CD14-positive monocyte (primary cell): ENCODE measurements around the gene TOR1AIP2. TPM values are rescaled to one million over a fixed set of nuclear protein-coding genes. Genes with fewer than 3 reads are reported as not detected.

ENCODE experiments used
- DNase-seq, 3 donors: peaks; one replicate each; pipeline ENCODE4 v3.0.0-alpha.2; 2011 to 2022
- H2AFZ ChIP-seq: 2 replicates; pipeline ENCODE4 v1.6.0; 2012; ENCODE audit warnings: mild to moderate bottlenecking, low read depth, low read length, inconsistent platforms; ENCODE audit not compliant: insufficient read depth, poor library complexity, severe bottlenecking
- H3K27ac ChIP-seq, 2 donors: 1 replicate in 1 of 2; 2 replicates in 1 of 2; pipeline ENCODE4 v1.5.1; 2012 to 2013; ENCODE audit warnings: low read length in 2 of 2, control low read depth in 1 of 2, inconsistent platforms in 1 of 2, low read depth in 1 of 2, mild to moderate bottlenecking in 1 of 2
- H3K27me3 ChIP-seq, 2 donors: one replicate each; pipeline versions ENCODE4 v1.6.0 to v1.6.1; 2011 to 2013; ENCODE audit warnings: low read length in 2 of 2; ENCODE audit not compliant: control insufficient read depth in 2 of 2, insufficient read depth in 2 of 2
- H3K36me3 ChIP-seq, 2 donors: replicated peaks in 1 of 2; 1 replicate in 1 of 2; 2 replicates in 1 of 2; pipeline versions ENCODE4 v1.5.1 to v1.6.1; 2012 to 2013; ENCODE audit warnings: low read length in 2 of 2, control low read depth in 1 of 2, inconsistent platforms in 1 of 2, mild to moderate bottlenecking in 1 of 2; ENCODE audit not compliant: insufficient read depth in 2 of 2, control insufficient read depth in 1 of 2
- H3K4me1 ChIP-seq, 2 donors: 1 replicate in 1 of 2; 2 replicates in 1 of 2; pipeline versions ENCODE4 v1.5.1 to v1.6.1; 2012 to 2013; ENCODE audit warnings: low read length in 2 of 2, control low read depth in 1 of 2, inconsistent platforms in 1 of 2, mild to moderate bottlenecking in 1 of 2, moderate library complexity in 1 of 2; ENCODE audit not compliant: insufficient read depth in 2 of 2, control insufficient read depth in 1 of 2
- H3K4me2 ChIP-seq: replicated peaks from 2 replicates; pipeline ENCODE3; 2012; ENCODE audit warnings: low read length, moderate library complexity, mild to moderate bottlenecking; ENCODE audit not compliant: poor library complexity, severe bottlenecking; ENCODE audit errors: extremely low read depth
- H3K4me3 ChIP-seq, 3 experiments: fragments of 200-600 bp in 1 of 3; sonication (generic) in 1 of 3; replicated peaks in 1 of 3; 1 replicate in 2 of 3; 2 replicates in 1 of 3; pipeline ENCODE4 v1.5.1; 2011 to 2013; ENCODE audit warnings: low read length in 3 of 3, mild to moderate bottlenecking in 3 of 3, control low read depth in 2 of 3, low read depth in 2 of 3, inconsistent platforms in 1 of 3, moderate library complexity in 1 of 3
- H3K79me2 ChIP-seq: 2 replicates; pipeline ENCODE4 v1.6.0; 2012; ENCODE audit warnings: mild to moderate bottlenecking, control low read depth, inconsistent platforms, low read length, moderate library complexity; ENCODE audit not compliant: insufficient read depth
- H3K9ac ChIP-seq: 2 replicates; pipeline ENCODE4 v1.6.0; 2017; ENCODE audit warnings: low read length, mild to moderate bottlenecking; ENCODE audit not compliant: insufficient read depth, poor library complexity, severe bottlenecking
- H3K9me3 ChIP-seq, 2 donors: replicated peaks in 1 of 2; 1 replicate in 1 of 2; 2 replicates in 1 of 2; pipeline versions ENCODE4 v1.5.1 to v1.6.1; 2012 to 2013; ENCODE audit warnings: low read length in 2 of 2, control low read depth in 1 of 2; ENCODE audit not compliant: control insufficient read depth in 1 of 2, insufficient read depth in 1 of 2
- H4K20me1 ChIP-seq: 2 replicates; pipeline ENCODE4 v1.6.0; 2012; ENCODE audit warnings: mild to moderate bottlenecking, low read length, control low read depth, moderate library complexity; ENCODE audit not compliant: insufficient read depth
- H3K27ac Mint-ChIP-seq, 7 donors: one replicate each; pipeline ENCODE4 v1.8.0; 2020; ENCODE audit warnings: mild to moderate bottlenecking in 7 of 7, mixed read lengths in 7 of 7, moderate library complexity in 6 of 7, inconsistent platforms in 2 of 7
- H3K27me3 Mint-ChIP-seq, 3 donors: one replicate each; pipeline ENCODE4 v1.8.0; 2021 to 2022; ENCODE audit warnings: low read depth in 3 of 3, mild to moderate bottlenecking in 3 of 3, mixed read lengths in 3 of 3, moderate library complexity in 3 of 3, inconsistent platforms in 1 of 3
- H3K36me3 Mint-ChIP-seq, 2 donors: one replicate each; pipeline ENCODE4 v1.8.0; 2020; ENCODE audit warnings: mixed read lengths in 2 of 2, inconsistent platforms in 1 of 2, mild to moderate bottlenecking in 1 of 2
- H3K4me1 Mint-ChIP-seq: one replicate; pipeline ENCODE4 v1.8.0; 2020; ENCODE audit warnings: mild to moderate bottlenecking, mixed read lengths
- H3K4me3 Mint-ChIP-seq, 2 donors: one replicate each; pipeline ENCODE4 v1.8.0; 2020; ENCODE audit warnings: mild to moderate bottlenecking in 2 of 2, mixed read lengths in 2 of 2, moderate library complexity in 1 of 2
- H3K9me3 Mint-ChIP-seq, 7 donors: one replicate each; pipeline ENCODE4 v1.8.0; 2020 to 2022; ENCODE audit warnings: mixed read lengths in 7 of 7, mild to moderate bottlenecking in 6 of 7, moderate library complexity in 6 of 7, inconsistent platforms in 2 of 7
- WGBS: methylation state at CpG from one replicate; pipeline ENCODE4 v1.1.5; 2013; ENCODE audit warnings: missing lambda C conversion rate; ENCODE audit not compliant: insufficient coverage; 5-methylcytosine and 5-hydroxymethylcytosine counted together
- intact Hi-C, 2 donors: fragments of 100-400 bp; cut with micrococcal nuclease; formaldehyde crosslinking; loops; one replicate each; pipeline versions ENCODE4 v1.15.0 to v1.15.1; 2023
- polyA plus RNA-seq, 3 donors: library from polyadenylated mRNA; depleted of rRNA in 1 of 3; unstranded in 2 of 3; stranded (reverse) in 1 of 3; fragments of 300-500 nt in 2 of 3; fragments of >200 nt in 1 of 3; fragmentation: Illumina TruSeq in 2 of 3; gene quantifications; 1 replicate in 2 of 3; 2 replicates in 1 of 3; pipeline ENCODE4 v1.2.3, GENCODE V29; 2012 to 2021
- TF ChIP-seq, protein P1 (sequence below): fragments of 200-600 bp; IDR thresholded peaks from one replicate; pipeline ENCODE4 v1.8.0; 2022; ENCODE audit warnings: antibody characterized with exemption, mild to moderate bottlenecking

Gene TOR1AIP2
- polyA plus RNA-seq, 3 donors: 9.9 to 21.5 (median 20.5) TPM

DNA sequence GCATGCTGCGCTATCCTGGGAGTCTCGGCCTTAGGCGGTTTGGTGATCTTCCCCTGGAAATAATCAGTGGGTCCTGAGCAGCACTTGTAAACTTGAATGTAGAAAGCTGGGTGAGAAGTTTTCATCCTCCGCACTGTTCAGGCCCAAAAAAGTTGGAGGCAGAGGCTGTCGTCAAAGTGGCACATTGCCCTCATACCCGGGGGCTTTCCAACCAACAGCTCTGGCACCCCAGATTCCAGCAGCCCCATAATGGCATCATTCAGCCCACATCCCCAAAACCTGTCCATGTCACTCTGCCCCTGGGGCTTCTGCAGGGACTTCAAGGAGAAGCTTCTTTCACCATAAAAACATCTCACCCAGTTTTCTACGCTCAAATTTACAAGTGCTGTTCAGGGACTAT, 59.3 kb downstream of the TOR1AIP2 start:
- Histone ChIP-seq H3K9me3 (no peaks in the 10 kb centered on the region), H4K20me1 (no peaks in the 10 kb centered on the region), H3K36me3 (no peaks in the 10 kb centered on the region), H3K4me2 (no peak overlapping the region), H3K9ac (no peak overlapping the region), H3K79me2 (no peaks in the 10 kb centered on the region), H3K4me3 (no peak overlapping the region), H3K4me1 (peaks cover 11 to 18% of the 10 kb centered on the region in 2 donors), H3K27me3 (peaks cover 0 to 2% of the 10 kb centered on the region in 2 donors), H3K27ac (no peak overlapping the region), H2AFZ (no peak overlapping the region)
- 96% methylated on average over 5 of the region's 7 CpGs for WGBS
- Mint-ChIP-seq H3K4me3 (no peak overlapping the region), H3K4me1 (peaks cover 29% of the 10 kb centered on the region), H3K27ac (no peak overlapping the region), H3K9me3 (peaks cover 0 to 2% (median 0%) of the 10 kb centered on the region in 7 donors), H3K27me3 (peaks cover 15 to 19% (median 17%) of the 10 kb centered on the region in 3 donors), H3K36me3 (no peaks in the 10 kb centered on the region)
- no peak for DNase-seq
- TF ChIP-seq, protein P1, sequence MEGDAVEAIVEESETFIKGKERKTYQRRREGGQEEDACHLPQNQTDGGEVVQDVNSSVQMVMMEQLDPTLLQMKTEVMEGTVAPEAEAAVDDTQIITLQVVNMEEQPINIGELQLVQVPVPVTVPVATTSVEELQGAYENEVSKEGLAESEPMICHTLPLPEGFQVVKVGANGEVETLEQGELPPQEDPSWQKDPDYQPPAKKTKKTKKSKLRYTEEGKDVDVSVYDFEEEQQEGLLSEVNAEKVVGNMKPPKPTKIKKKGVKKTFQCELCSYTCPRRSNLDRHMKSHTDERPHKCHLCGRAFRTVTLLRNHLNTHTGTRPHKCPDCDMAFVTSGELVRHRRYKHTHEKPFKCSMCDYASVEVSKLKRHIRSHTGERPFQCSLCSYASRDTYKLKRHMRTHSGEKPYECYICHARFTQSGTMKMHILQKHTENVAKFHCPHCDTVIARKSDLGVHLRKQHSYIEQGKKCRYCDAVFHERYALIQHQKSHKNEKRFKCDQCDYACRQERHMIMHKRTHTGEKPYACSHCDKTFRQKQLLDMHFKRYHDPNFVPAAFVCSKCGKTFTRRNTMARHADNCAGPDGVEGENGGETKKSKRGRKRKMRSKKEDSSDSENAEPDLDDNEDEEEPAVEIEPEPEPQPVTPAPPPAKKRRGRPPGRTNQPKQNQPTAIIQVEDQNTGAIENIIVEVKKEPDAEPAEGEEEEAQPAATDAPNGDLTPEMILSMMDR: no peak
- intact Hi-C loops: loop anchor here in 1 of 2 donors (5.0 kb wide), 1 partner anchor 111 kb away; no protein-coding TSS in a partner anchor

DNA sequence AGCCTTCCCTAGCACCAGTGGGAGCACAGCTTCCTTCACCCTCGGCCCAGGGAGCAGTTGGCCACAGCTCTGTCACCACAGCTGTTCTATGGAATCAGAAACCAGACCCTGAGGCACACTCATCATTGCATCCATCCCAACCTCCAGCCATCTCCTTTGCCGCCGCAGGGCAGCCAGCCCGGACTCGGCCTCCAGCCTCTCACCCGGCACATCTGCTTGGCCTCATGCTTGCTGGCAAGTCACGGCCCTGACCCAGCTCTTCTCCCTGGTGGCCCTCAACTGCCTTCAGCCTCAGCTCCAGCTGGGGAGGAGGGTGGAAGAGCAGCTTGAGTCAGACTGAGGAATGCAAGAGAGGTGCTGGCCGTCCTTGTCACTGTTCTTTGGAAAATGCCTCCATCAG, 59.8 kb downstream of the TOR1AIP2 start:
- Histone ChIP-seq H3K27ac (no peak overlapping the region), H3K4me3 (no peak overlapping the region), H4K20me1 (no peaks in the 10 kb centered on the region), H2AFZ (no peak overlapping the region), H3K36me3 (no peaks in the 10 kb centered on the region), H3K9ac (no peak overlapping the region), H3K9me3 (no peaks in the 10 kb centered on the region), H3K4me1 (peaks cover 11 to 18% of the 10 kb centered on the region in 2 donors), H3K4me2 (no peak overlapping the region), H3K79me2 (no peaks in the 10 kb centered on the region), H3K27me3 (peaks cover 0 to 2% of the 10 kb centered on the region in 2 donors)
- 83% methylated on average over 2 of the region's 8 CpGs for WGBS
- Mint-ChIP-seq H3K36me3 (no peaks in the 10 kb centered on the region), H3K4me3 (no peak overlapping the region), H3K9me3 (peaks cover 0 to 2% (median 0%) of the 10 kb centered on the region in 7 donors), H3K4me1 (peaks cover 29% of the 10 kb centered on the region), H3K27me3 (peaks cover 15 to 19% (median 19%) of the 10 kb centered on the region in 3 donors), H3K27ac (no peak overlapping the region)
- no peak for DNase-seq
- intact Hi-C loops: loop anchor here in 1 of 2 donors (5.0 kb wide), 1 partner anchor 110 kb away; no protein-coding TSS in a partner anchor
- TF ChIP-seq, protein P1: no peak
